GM23338 (cell line): Measurements from ENCODE around the gene OR6P1. TPM values are rescaled to one million over a fixed set of nuclear protein-coding genes. Genes with fewer than 3 reads are reported as not detected.

Experiments used
- ATAC-seq: fragments of 200-7000 bp; cut with Tn5 transposase; 3 replicates; pipeline ENCODE4 v1.9.1; 2020
- DNase-seq: peaks from one replicate; pipeline ENCODE4 v3.0.0-alpha.2; 2015; ENCODE audit warnings: low spot score
- H2AFZ ChIP-seq: fragments of 200-600 bp; sonication (generic); 2 replicates; pipeline ENCODE4 v1.8.0; 2016; ENCODE audit warnings: antibody characterized with exemption, mild to moderate bottlenecking, moderate library complexity
- H3F3A ChIP-seq: fragments of 200-600 bp; sonication (generic); replicated peaks from 2 replicates; pipeline ENCODE4 v1.8.0; 2017; ENCODE audit warnings: antibody characterized with exemption, mixed run types, low read depth
- H3K27ac ChIP-seq: fragments of 200-600 bp; sonication (generic); 2 replicates; pipeline ENCODE4 v1.6.1; 2016; ENCODE audit warnings: low read depth
- H3K27me3 ChIP-seq: fragments of 200-600 bp; sonication (generic); 2 replicates; pipeline ENCODE4 v1.8.0; 2016; ENCODE audit warnings: mild to moderate bottlenecking, mixed run types, moderate library complexity; ENCODE audit not compliant: insufficient read depth
- H3K36me3 ChIP-seq: fragments of 200-600 bp; sonication (generic); 2 replicates; pipeline ENCODE4 v1.8.0; 2016; ENCODE audit warnings: mild to moderate bottlenecking; ENCODE audit not compliant: insufficient read depth
- H3K4me1 ChIP-seq: fragments of 200-600 bp; sonication (generic); 2 replicates; pipeline ENCODE4 v1.8.0; 2016; ENCODE audit warnings: mild to moderate bottlenecking, moderate library complexity; ENCODE audit not compliant: insufficient read depth
- H3K4me2 ChIP-seq: fragments of 200-600 bp; sonication (generic); 2 replicates; pipeline ENCODE4 v1.7.1; 2017; ENCODE audit warnings: mixed run types
- H3K4me3 ChIP-seq: fragments of 200-600 bp; sonication (generic); 2 replicates; pipeline ENCODE4 v1.6.1; 2016; ENCODE audit warnings: mixed run types
- H3K79me2 ChIP-seq: fragments of 200-600 bp; sonication (generic); replicated peaks from 2 replicates; pipeline ENCODE4 v1.8.0; 2017; ENCODE audit warnings: mild to moderate bottlenecking; ENCODE audit not compliant: insufficient read depth
- H3K9me2 ChIP-seq: fragments of 200-600 bp; sonication (generic); 2 replicates; pipeline ENCODE4 v1.8.0; 2017; ENCODE audit not compliant: insufficient read depth
- H4K20me1 ChIP-seq: fragments of 200-600 bp; sonication (generic); replicated peaks from 2 replicates; pipeline ENCODE4 v1.8.0; 2017; ENCODE audit warnings: mild to moderate bottlenecking; ENCODE audit not compliant: insufficient read depth
- H3K27ac Mint-ChIP-seq: 2 replicates; pipeline ENCODE4 v1.8.0; 2020; ENCODE audit warnings: inconsistent platforms, mild to moderate bottlenecking, moderate library complexity, mixed read lengths
- H3K27me3 Mint-ChIP-seq: 3 replicates; pipeline ENCODE4 v1.8.0; 2022; ENCODE audit warnings: low read depth, mild to moderate bottlenecking, moderate library complexity, mixed read lengths, inconsistent platforms; ENCODE audit not compliant: insufficient read depth, poor library complexity
- H3K36me3 Mint-ChIP-seq: 3 replicates; pipeline ENCODE4 v1.8.0; 2021; ENCODE audit warnings: low read depth, mild to moderate bottlenecking, inconsistent platforms, moderate library complexity, mixed read lengths
- H3K4me1 Mint-ChIP-seq: 3 replicates; pipeline ENCODE4 v1.8.0; 2020; ENCODE audit warnings: mild to moderate bottlenecking, inconsistent platforms, mixed read lengths
- H3K4me3 Mint-ChIP-seq: 3 replicates; pipeline ENCODE4 v1.8.0; 2021; ENCODE audit warnings: moderate library complexity, mild to moderate bottlenecking, inconsistent platforms, mixed read lengths
- H3K9me3 Mint-ChIP-seq: 3 replicates; pipeline ENCODE4 v1.8.0; 2020; ENCODE audit warnings: moderate library complexity, mild to moderate bottlenecking, inconsistent platforms, mixed read lengths
- CREB1 ChIP-seq: fragments of 250-450 bp; sonication (Bioruptor Pico); IDR thresholded peaks from 2 replicates; pipeline ENCODE4 v1.5.0; 2020; ENCODE audit warnings: low read depth, mild to moderate bottlenecking, moderate library complexity
- CTCF ChIP-seq, 2 experiments: fragments of 200-600 bp in 1 of 2; sonication (generic) in 1 of 2; conservative IDR thresholded peaks; 2 replicates each; pipeline versions ENCODE4 v1.5.1 to v1.6.1; 2016 to 2017; ENCODE audit warnings: antibody characterized with exemption in 2 of 2, low read depth in 2 of 2, mild to moderate bottlenecking in 2 of 2, moderate library complexity in 1 of 2
- ETS1 ChIP-seq: IDR thresholded peaks from 2 replicates; pipeline ENCODE4 v1.6.1; 2016; ENCODE audit warnings: antibody characterized with exemption
- EZH2phosphoT487 ChIP-seq: fragments of 200-600 bp; sonication (generic); IDR thresholded peaks from one replicate; pipeline ENCODE4 v1.8.1; 2018; ENCODE audit warnings: antibody characterized with exemption; ENCODE audit not compliant: unreplicated experiment
- JUNB ChIP-seq: IDR thresholded peaks from one replicate; pipeline ENCODE4 v1.6.1; 2016; ENCODE audit warnings: antibody characterized with exemption; ENCODE audit not compliant: unreplicated experiment
- NANOG ChIP-seq: IDR thresholded peaks from 2 replicates; pipeline ENCODE4 v1.6.1; 2016; ENCODE audit warnings: antibody characterized with exemption, borderline replicate concordance
- POLR2AphosphoS5 ChIP-seq: IDR thresholded peaks from 2 replicates; pipeline ENCODE4 v1.6.1; 2016; ENCODE audit warnings: antibody characterized with exemption, low read depth
- STAT1 ChIP-seq: IDR thresholded peaks from one replicate; pipeline ENCODE4 v1.6.1; 2016; ENCODE audit warnings: antibody characterized with exemption; ENCODE audit not compliant: unreplicated experiment
- ZNF114 ChIP-seq: fragments of 250-450 bp; sonication (Bioruptor Pico); IDR thresholded peaks from 2 replicates; pipeline ENCODE4 v1.5.0; 2020; ENCODE audit warnings: mild to moderate bottlenecking, moderate library complexity
- ZNF462 ChIP-seq: fragments of 250-450 bp; sonication (Bioruptor Pico); IDR thresholded peaks from 2 replicates; pipeline ENCODE4 v1.5.0; 2020; ENCODE audit warnings: mild to moderate bottlenecking, moderate library complexity
- polyA plus RNA-seq: library from polyadenylated mRNA; unstranded; fragments of >200 nt; fragmentation: Nextera tagmentation; extraction: Ambion mirVana; gene quantifications from 2 replicates; pipeline ENCODE4 v1.2.1, GENCODE V29; 2016
- total RNA-seq: library from RNA; depleted of rRNA; stranded (reverse); fragments of >200 nt; shearing (Covaris generic); gene quantifications from 2 replicates; pipeline ENCODE4 v1.2.3, GENCODE V29; 2014

Gene OR6P1
- total and polyA plus RNA-seq, 2 experiments from 2014 or later: not detected

GRCh38 chr1:158604968-158605367 is 34.6 kb upstream of the OR6P1 start, which contains the start of gene OR10Z1 (continued):
- no peak for TF ChIP-seq ZNF462 (CRISPR knock-in tag)

GRCh38 chr1:158600735-158601134 is 30.4 kb upstream of the OR6P1 start:
- no peak for DNase-seq
- Histone ChIP-seq H3K27me3 (no peaks in the 10 kb centered on the region), H3K79me2 (no peaks in the 10 kb centered on the region), H3F3A (no peaks in the 10 kb centered on the region), H3K4me1 (no peaks in the 10 kb centered on the region), H4K20me1 (no peaks in the 10 kb centered on the region), H2AFZ (no peak overlapping the region), H3K27ac (no peak overlapping the region), H3K36me3 (no peaks in the 10 kb centered on the region), H3K4me2 (no peak overlapping the region), H3K9me2 (no peaks in the 10 kb centered on the region; the same call in 1 of the 2 replicates), H3K4me3 (no peak overlapping the region)
- Mint-ChIP-seq H3K4me1 (no peaks in the 10 kb centered on the region), H3K4me3 (no peak overlapping the region), H3K27me3 (no peaks in the 10 kb centered on the region), H3K27ac (no peak overlapping the region), H3K9me3 (peaks cover 14% of the 10 kb centered on the region), H3K36me3 (peaks cover 11% of the 10 kb centered on the region)
- no peak for ATAC-seq
- TF ChIP-seq NANOG (no peak), CREB1 (CRISPR knock-in tag) (no peak), POLR2AphosphoS5 (no peak), JUNB (no peak), ETS1 (no peak), STAT1 (no peak), CTCF (conservative IDR thresholded peaks at IDR 0.05; ENCODE audit: low read depth in 2 of 2) (no peak), EZH2phosphoT487 (no peak), ZNF114 (no peak)
